ENCODE data around the gene IL1F10. TPM values are rescaled to one million over a fixed set of nuclear protein-coding genes. Genes with fewer than 3 reads are reported as not detected.

The IL1F10 gene
- total and polyA plus RNA-seq, 2 of the 8 experiments (the other 6 are each of a cell fraction or from before 2014, with no cell fraction given) = not detected

DNA sequence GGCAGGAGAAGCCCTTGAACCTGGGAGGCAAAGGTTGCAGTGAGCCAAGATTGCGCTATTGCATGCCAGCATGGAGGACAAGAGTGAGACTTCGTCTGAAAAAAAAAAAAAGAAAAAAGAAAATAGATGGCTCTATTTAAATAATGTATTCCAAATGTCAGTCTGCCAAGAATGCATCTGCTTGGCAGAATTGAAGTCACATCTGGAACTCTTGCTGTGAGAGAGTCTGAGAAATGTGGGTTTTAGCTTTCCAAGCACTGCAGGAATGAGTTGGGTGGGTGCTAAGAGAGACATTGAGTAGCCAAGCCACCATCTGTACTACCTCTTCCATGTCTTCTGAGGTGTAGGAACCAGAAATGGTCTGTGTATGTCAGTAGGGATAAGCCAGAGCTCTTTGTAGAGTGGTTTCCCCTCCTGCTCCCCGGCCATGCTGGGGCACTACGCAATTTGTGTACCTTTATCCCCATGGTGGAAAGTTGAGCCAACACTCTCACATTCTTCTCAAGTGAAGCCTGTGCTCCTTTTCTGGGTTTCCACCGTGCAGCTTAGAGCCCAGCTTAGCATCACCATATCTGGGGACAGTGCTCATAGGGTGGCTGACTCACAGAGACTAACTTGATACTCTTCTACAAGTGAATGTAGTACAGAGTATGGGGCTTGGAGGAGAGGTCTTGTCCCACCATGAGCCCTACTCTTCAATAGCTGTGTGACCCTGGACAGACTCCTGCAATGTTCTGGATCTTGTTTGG is 25.3 kb downstream of the IL1F10 start:
- Histone ChIP-seq H2AFZ (ENCODE audit: low read length) (no peak overlapping the region), H3K56ac (replicated peaks; ENCODE audit: insufficient read length, low read depth, low read length) (no peak overlapping the region), H3K9ac (replicated peaks in 1 of 4; ENCODE audit: extremely low read depth in 1 of 4, low read depth in 3 of 4, low read length in 3 of 4) (no peak overlapping the region), H3K79me2 (ENCODE audit: control insufficient read depth in 1 of 2, insufficient read depth in 2 of 2, low read length in 2 of 2) (no peaks in the 10 kb centered on the region), H4K91ac (replicated peaks; ENCODE audit: insufficient read length, low read length) (no peak overlapping the region), H4K5ac (ENCODE audit: insufficient read length, low read depth, low read length) (no peak overlapping the region), H3K36me3 (ENCODE audit: control insufficient read depth in 2 of 4, insufficient read depth in 4 of 4, low read length in 3 of 4) (no peaks in the 10 kb centered on the region), H3K18ac (ENCODE audit: extremely low read depth, low read length) (no peak overlapping the region), H2BK15ac (ENCODE audit: low read length) (no peak overlapping the region), H3K79me1 (ENCODE audit: low read depth, low read length) (no peaks in the 10 kb centered on the region), H3K4me3 (ENCODE audit: extremely low read depth in 1 of 4, insufficient read depth in 2 of 4, low read depth in 3 of 4, low read length in 4 of 4) (no peak overlapping the region), H3K23me2 (ENCODE audit: low read depth, low read length) (no peaks in the 10 kb centered on the region), H2BK5ac (ENCODE audit: low read depth, low read length) (no peak overlapping the region), H4K20me1 (replicated peaks in 1 of 2; ENCODE audit: control insufficient read depth in 1 of 2, insufficient read depth in 2 of 2, low read length in 2 of 2) (no peaks in the 10 kb centered on the region), H3K4me1 (replicated peaks in 1 of 4; ENCODE audit: control insufficient read depth in 3 of 4, insufficient read depth in 4 of 4, low read length in 3 of 4) (no peaks in the 10 kb centered on the region), H2BK20ac (ENCODE audit: low read length) (no peak overlapping the region), H2BK12ac (ENCODE audit: low read depth, low read length) (no peak overlapping the region), H3K4me2 (ENCODE audit: insufficient read depth in 1 of 2, low read depth in 2 of 2, low read length in 2 of 2) (no peak overlapping the region), H3K9me3 (ENCODE audit: insufficient read depth in 2 of 2, low read depth in 1 of 2, low read length in 1 of 2) (no peaks in the 10 kb centered on the region; a peak in 1 of 4 replicates), H4K8ac (ENCODE audit: extremely low read depth, insufficient read depth, low read length) (no peak overlapping the region), H3K14ac (ENCODE audit: insufficient read length) (no peak overlapping the region), H3K23ac (ENCODE audit: insufficient read length) (no peak overlapping the region), H3K27me3 (replicated peaks in 1 of 4; ENCODE audit: control insufficient read depth in 3 of 4, extremely low read depth in 1 of 4, insufficient read depth in 3 of 4, low read length in 3 of 4) (no peaks in the 10 kb centered on the region), H2AK5ac (ENCODE audit: low read depth, low read length) (no peak overlapping the region), H3K4ac (replicated peaks; ENCODE audit: insufficient read length, low read depth, low read length) (no peak overlapping the region), H2BK120ac (replicated peaks; ENCODE audit: low read depth, low read length) (no peak overlapping the region), H3K27ac (ENCODE audit: low read depth, low read length) (no peak overlapping the region)
- FAIRE-seq (no peak), DNase-seq (ENCODE audit: low read depth in 1 of 2, low spot score in 2 of 2) (no peak)
- 94% methylated on average over 4 of the region's 5 CpGs; no CpG with 5 or more reads in 1 of the 2 experiments for WGBS, 2 experiments (ENCODE audit: extremely low coverage in 1 of 2, insufficient coverage in 1 of 2, insufficient read length in 1 of 2, insufficient replicate concordance in 2 of 2, low coverage in 1 of 2, low lambda C conversion rate in 2 of 2, missing lambda C conversion rate in 1 of 2)
- POLR2A ChIA-PET (ENCODE audit: partially characterized antibody) = no interaction called here
- CTCF ChIA-PET (ENCODE audit: partially characterized antibody) = interaction anchor here (0.5 to 2.1 kb wide), 3 partner anchors 9 to 289 kb away, joined by 3 to 15 read pairs (median 4); no protein-coding TSS in a partner anchor
- TF ChIP-seq TBP (IDR thresholded peaks at IDR 0.05; ENCODE audit: low read depth, low read length) = no peak
- no peak for TF ChIP-seq CEBPB (IDR thresholded peaks at IDR 0.05; ENCODE audit: low read depth, low read length)
- TF ChIP-seq CHD1 (IDR thresholded peaks at IDR 0.05; ENCODE audit: low read depth, low read length) = no peak
- TF ChIP-seq JUN (IDR thresholded peaks at IDR 0.05; ENCODE audit: low read depth, low read length) = no peak
- no peak for TF ChIP-seq SIN3A (conservative IDR thresholded peaks at IDR 0.05 in 1 of 2, IDR thresholded peaks at IDR 0.05 in 1 of 2; ENCODE audit: low read depth in 1 of 2, low read length in 2 of 2)
- TF ChIP-seq HDAC6 (IDR thresholded peaks at IDR 0.05; ENCODE audit: low read depth, low read length) = no peak
- TF ChIP-seq EZH2 (IDR thresholded peaks at IDR 0.05; ENCODE audit: low read depth, low read length, severe bottlenecking) = no peak
- no peak for TF ChIP-seq CHD2 (IDR thresholded peaks at IDR 0.05; ENCODE audit: low read length)
- TF ChIP-seq KDM5A (IDR thresholded peaks at IDR 0.05; ENCODE audit: low read length) = no peak
- TF ChIP-seq KDM1A (IDR thresholded peaks at IDR 0.05; ENCODE audit: borderline replicate concordance, low read length) = no peak
- no peak for TF ChIP-seq SIRT6 (IDR thresholded peaks at IDR 0.05; ENCODE audit: low read length)
- TF ChIP-seq RBBP5 (IDR thresholded peaks at IDR 0.05; ENCODE audit: borderline replicate concordance, low read depth, low read length) = no peak
- no peak for TF ChIP-seq SP2 (IDR thresholded peaks at IDR 0.05; ENCODE audit: low read length)
- TF ChIP-seq TAF7 (optimal IDR thresholded peaks at IDR 0.05; ENCODE audit: borderline replicate concordance, low read depth, low read length) = no peak
